SK-N-SH (cell line): ENCODE results near the gene NEK2. TPM values are rescaled to one million over a fixed set of nuclear protein-coding genes. Genes with fewer than 3 reads are reported as not detected.

Source experiments
- CTCF ChIA-PET: fragments of 300-600, 350-600 bp; formaldehyde crosslinking; extraction: SDS; loops from one replicate; lab custom pipeline; 2021; lab: Yijun Ruan, JAX
- POLR2A ChIA-PET: fragments of 350-600 bp; sonication (Branson Sonifier 250); formaldehyde crosslinking; extraction: SDS; loops from one replicate; lab custom pipeline; 2020; ENCODE audit warnings: antibody characterized with exemption, inconsistent platforms; lab: Yijun Ruan, JAX
- DNase-seq: peaks from one replicate; pipeline ENCODE4 v3.0.0; 2012
- H2AFZ ChIP-seq: fragments of 200-600 bp; sonication (generic); 2 replicates; pipeline ENCODE4 v1.8.1; 2016; ENCODE audit warnings: antibody characterized with exemption, mild to moderate bottlenecking, low read depth
- H3F3A ChIP-seq: fragments of 200-600 bp; sonication (generic); replicated peaks from 2 replicates; pipeline ENCODE3; 2016; ENCODE audit warnings: antibody characterized with exemption, mild to moderate bottlenecking; ENCODE audit not compliant: insufficient read depth
- H3K27ac ChIP-seq, 2 experiments: fragments of 200-500 bp in 1 of 2; fragments of 200-600 bp in 1 of 2; sonication (Bioruptor generic) in 1 of 2; sonication (generic), shearing (Covaris generic) in 1 of 2; 2 replicates each; pipeline versions ENCODE4 v1.5.1 to v1.6.1; 2014 to 2016; ENCODE audit warnings: low read depth in 2 of 2, inconsistent platforms in 1 of 2, low read length in 1 of 2, mild to moderate bottlenecking in 1 of 2, mixed read lengths in 1 of 2
- H3K27me3 ChIP-seq: fragments of 200-600 bp; sonication (generic), shearing (Covaris generic); 2 replicates; pipeline ENCODE4 v1.6.1; 2016; ENCODE audit warnings: mixed run types; ENCODE audit not compliant: insufficient read depth
- H3K36me3 ChIP-seq, 2 experiments: fragments of 200-500 bp in 1 of 2; fragments of 200-600 bp in 1 of 2; sonication (Bioruptor generic) in 1 of 2; sonication (generic) in 1 of 2; replicated peaks in 1 of 2; 2 replicates each; pipeline versions ENCODE3 to v1.5.1; 2014 to 2016; ENCODE audit warnings: low read length in 1 of 2, mild to moderate bottlenecking in 1 of 2; ENCODE audit not compliant: insufficient read depth in 2 of 2, control insufficient read depth in 1 of 2
- H3K4me1 ChIP-seq, 2 experiments: fragments of 200-500 bp in 1 of 2; fragments of 200-600 bp in 1 of 2; sonication (Bioruptor generic) in 1 of 2; sonication (generic), shearing (Covaris generic) in 1 of 2; 2 replicates each; pipeline versions ENCODE4 v1.5.1 to v1.6.1; 2014 to 2016; ENCODE audit warnings: low read depth in 1 of 2, low read length in 1 of 2, mixed run types in 1 of 2; ENCODE audit not compliant: insufficient read depth in 2 of 2, control insufficient read depth in 1 of 2
- H3K4me2 ChIP-seq: fragments of 200-600 bp; sonication (generic), shearing (Covaris generic); 2 replicates; pipeline ENCODE4 v1.6.1; 2017; ENCODE audit warnings: mixed run types
- H3K4me3 ChIP-seq, 2 experiments: fragments of 200-500 bp in 1 of 2; fragments of 200-600 bp in 1 of 2; sonication (Bioruptor generic) in 1 of 2; sonication (generic), shearing (Covaris generic) in 1 of 2; 2 replicates each; pipeline versions ENCODE4 v1.5.1 to v1.8.1; 2014 to 2016; ENCODE audit warnings: low read depth in 2 of 2, inconsistent platforms in 1 of 2, low read length in 1 of 2, mild to moderate bottlenecking in 1 of 2, mixed read lengths in 1 of 2, moderate library complexity in 1 of 2
- H3K79me2 ChIP-seq: fragments of 200-600 bp; sonication (generic); 2 replicates; pipeline ENCODE4 v1.8.1; 2017; ENCODE audit warnings: mild to moderate bottlenecking; ENCODE audit not compliant: insufficient read depth
- H3K9ac ChIP-seq: fragments of 200-600 bp; sonication (generic); 2 replicates; pipeline ENCODE4 v1.6.1; 2017; ENCODE audit warnings: mixed run types
- H3K9me2 ChIP-seq: fragments of 200-600 bp; sonication (generic); 2 replicates; pipeline ENCODE4 v1.6.1; 2017; ENCODE audit warnings: mixed run types
- H3K9me3 ChIP-seq: fragments of 200-600 bp; sonication (generic); 2 replicates; pipeline ENCODE4 v1.6.1; 2017; ENCODE audit warnings: mixed run types, mild to moderate bottlenecking, moderate library complexity
- H4K20me1 ChIP-seq: fragments of 200-600 bp; sonication (generic); 2 replicates; pipeline ENCODE4 v1.6.1; 2017; ENCODE audit warnings: mild to moderate bottlenecking, mixed run types; ENCODE audit not compliant: insufficient read depth
- FOSL2 ChIP-seq: IDR thresholded peaks from 2 replicates; pipeline ENCODE4 v1.4.0; 2012; ENCODE audit warnings: low read depth, mild to moderate bottlenecking, moderate library complexity, borderline replicate concordance
- FOXJ3 ChIP-seq: sonication (generic); formaldehyde crosslinking; IDR thresholded peaks from 2 replicates; pipeline ENCODE4 v1.5.1; 2020; ENCODE audit warnings: mild to moderate bottlenecking, missing genetic modification reagents
- JUND ChIP-seq: IDR thresholded peaks from 2 replicates; pipeline ENCODE4 v1.4.0; 2012
- MEF2A ChIP-seq: IDR thresholded peaks from 2 replicates; pipeline ENCODE4 v1.4.0; 2012; ENCODE audit warnings: low read depth, borderline replicate concordance
- NFIC ChIP-seq: IDR thresholded peaks from 2 replicates; pipeline ENCODE4 v1.4.0; 2012; ENCODE audit warnings: borderline replicate concordance
- POLR2AphosphoS5 ChIP-seq: IDR thresholded peaks from 2 replicates; pipeline ENCODE4 v1.6.1; 2012; ENCODE audit warnings: low read depth, low read length
- RCOR1 ChIP-seq: fragments of 150-350 bp; IDR thresholded peaks from 2 replicates; pipeline ENCODE4 v1.6.1; 2017; ENCODE audit warnings: antibody characterized with exemption, low read length
- RXRA ChIP-seq: IDR thresholded peaks from 2 replicates; pipeline ENCODE4 v1.4.0; 2012; ENCODE audit warnings: low read depth, mild to moderate bottlenecking, borderline replicate concordance
- SIN3A ChIP-seq: IDR thresholded peaks from 2 replicates; pipeline ENCODE4 v1.6.1; 2012; ENCODE audit warnings: low read depth, mild to moderate bottlenecking, low read length, moderate library complexity, borderline replicate concordance
- TAF1 ChIP-seq: IDR thresholded peaks from 2 replicates; pipeline ENCODE4 v1.6.1; 2012; ENCODE audit warnings: low read depth, mild to moderate bottlenecking, low read length, moderate library complexity, borderline replicate concordance
- TCF12 ChIP-seq: IDR thresholded peaks from 2 replicates; pipeline ENCODE4 v1.4.0; 2012
- YY1 ChIP-seq: IDR thresholded peaks from 2 replicates; pipeline ENCODE4 v1.4.0; 2012; ENCODE audit warnings: low read depth, mild to moderate bottlenecking
- WGBS: methylation state at CpG from one replicate; pipeline ENCODE4 v1.1.6; 2017; ENCODE audit warnings: low lambda C conversion rate; 5-methylcytosine and 5-hydroxymethylcytosine counted together
- polyA plus RNA-seq, 3 experiments: library from polyadenylated mRNA; depleted of rRNA; stranded (reverse); fragments of >200 nt; gene quantifications; 2 replicates each; pipeline ENCODE4 v1.2.3, GENCODE V29; 2012
- TF ChIP-seq, protein P1 (sequence below): IDR thresholded peaks from 2 replicates; pipeline ENCODE4 v1.4.0; 2012; ENCODE audit warnings: low read depth, borderline replicate concordance
- TF ChIP-seq, protein P2 (sequence below): fragments of 150-350 bp; IDR thresholded peaks from 2 replicates; pipeline ENCODE4 v1.6.1; 2017; ENCODE audit warnings: antibody characterized with exemption, low read length, low read depth, borderline replicate concordance
- TF ChIP-seq, protein P3 (sequence below): fragments of 150-350 bp; IDR thresholded peaks from 2 replicates; pipeline ENCODE4 v1.6.1; 2016; ENCODE audit warnings: mild to moderate bottlenecking, low read depth, low read length
- TF ChIP-seq, protein P4 (sequence below): IDR thresholded peaks from 2 replicates; pipeline ENCODE4; 2012
- TF ChIP-seq, protein P5 (sequence below): IDR thresholded peaks from 2 replicates; pipeline ENCODE4 v1.6.1; 2012; ENCODE audit warnings: mild to moderate bottlenecking, low read depth, low read length, moderate library complexity

The NEK2 gene
- polyA plus RNA-seq, 1 of the 3 experiments (the other 2 are of a cell fraction): 9.4 TPM

DNA sequence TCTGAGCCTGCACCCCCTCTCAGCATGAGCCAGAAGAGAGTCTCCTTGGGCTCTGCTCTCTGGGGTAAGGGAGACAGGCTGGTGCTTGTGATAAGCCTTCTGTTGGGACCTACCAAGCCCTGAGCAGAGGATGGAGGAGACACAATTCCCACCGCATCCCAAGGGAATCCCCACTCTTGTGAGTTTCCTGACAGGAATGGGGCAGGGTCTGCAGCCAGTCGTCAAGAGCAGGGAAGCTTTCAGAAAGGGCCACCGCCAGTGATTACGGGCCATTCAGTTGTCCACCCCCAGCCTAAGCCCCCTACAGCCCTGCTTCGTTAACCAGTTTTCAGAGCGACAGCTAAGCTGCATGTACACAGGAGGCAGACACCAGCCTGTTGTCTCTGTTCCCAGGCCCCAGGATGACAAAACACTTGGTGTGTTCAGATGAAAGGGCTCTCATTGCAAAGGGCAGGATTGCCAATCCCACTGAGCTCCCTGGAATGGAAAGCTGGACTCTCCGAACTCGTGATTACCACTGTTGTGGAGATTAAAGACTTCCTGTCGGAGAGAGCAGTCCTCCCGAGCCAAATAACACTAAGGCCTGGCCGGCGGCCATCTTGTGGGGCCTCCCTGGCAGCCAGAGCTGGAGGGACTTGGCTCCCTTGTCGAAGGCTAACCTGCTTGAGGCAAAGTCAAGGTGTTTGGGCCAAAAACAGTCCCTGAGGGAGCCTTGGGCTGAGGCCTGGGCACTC lies 59.0 kb downstream of the NEK2 start (continued):
- no peak for TF ChIP-seq MEF2A
- no peak for TF ChIP-seq RXRA
- TF ChIP-seq, protein P1, sequence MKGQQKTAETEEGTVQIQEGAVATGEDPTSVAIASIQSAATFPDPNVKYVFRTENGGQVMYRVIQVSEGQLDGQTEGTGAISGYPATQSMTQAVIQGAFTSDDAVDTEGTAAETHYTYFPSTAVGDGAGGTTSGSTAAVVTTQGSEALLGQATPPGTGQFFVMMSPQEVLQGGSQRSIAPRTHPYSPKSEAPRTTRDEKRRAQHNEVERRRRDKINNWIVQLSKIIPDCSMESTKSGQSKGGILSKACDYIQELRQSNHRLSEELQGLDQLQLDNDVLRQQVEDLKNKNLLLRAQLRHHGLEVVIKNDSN: no peak
- no peak for TF ChIP-seq NFIC
- TF ChIP-seq, all 33 proteins: peak for 0

DNA sequence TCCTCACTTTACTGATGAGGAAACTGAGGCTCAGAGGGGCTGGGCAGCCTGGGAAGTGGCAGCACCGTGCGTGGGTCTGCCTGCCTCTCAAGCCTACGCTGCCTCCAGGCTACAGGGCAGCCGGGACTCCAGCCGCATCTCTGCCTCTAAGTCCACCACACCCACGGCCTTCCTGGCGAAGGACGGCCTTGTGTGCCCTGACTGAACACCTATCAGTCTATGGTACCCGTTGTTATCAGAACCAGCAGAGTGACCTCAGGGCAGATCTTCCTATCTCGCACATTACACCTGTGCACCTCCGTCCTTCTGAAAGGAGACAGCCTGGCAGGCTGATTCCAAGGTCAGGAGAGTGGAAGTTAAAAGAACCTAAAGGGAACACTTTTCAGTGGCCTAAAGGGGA lies 60.8 kb downstream of the NEK2 start:
- Histone ChIP-seq H3K27me3 (no peaks in the 10 kb centered on the region), H3K9ac (no peak overlapping the region), H3K36me3 (no peaks in the 10 kb centered on the region)
- TF ChIP-seq, protein P2, sequence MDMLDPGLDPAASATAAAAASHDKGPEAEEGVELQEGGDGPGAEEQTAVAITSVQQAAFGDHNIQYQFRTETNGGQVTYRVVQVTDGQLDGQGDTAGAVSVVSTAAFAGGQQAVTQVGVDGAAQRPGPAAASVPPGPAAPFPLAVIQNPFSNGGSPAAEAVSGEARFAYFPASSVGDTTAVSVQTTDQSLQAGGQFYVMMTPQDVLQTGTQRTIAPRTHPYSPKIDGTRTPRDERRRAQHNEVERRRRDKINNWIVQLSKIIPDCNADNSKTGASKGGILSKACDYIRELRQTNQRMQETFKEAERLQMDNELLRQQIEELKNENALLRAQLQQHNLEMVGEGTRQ: no peak
- TF ChIP-seq, protein P3, sequence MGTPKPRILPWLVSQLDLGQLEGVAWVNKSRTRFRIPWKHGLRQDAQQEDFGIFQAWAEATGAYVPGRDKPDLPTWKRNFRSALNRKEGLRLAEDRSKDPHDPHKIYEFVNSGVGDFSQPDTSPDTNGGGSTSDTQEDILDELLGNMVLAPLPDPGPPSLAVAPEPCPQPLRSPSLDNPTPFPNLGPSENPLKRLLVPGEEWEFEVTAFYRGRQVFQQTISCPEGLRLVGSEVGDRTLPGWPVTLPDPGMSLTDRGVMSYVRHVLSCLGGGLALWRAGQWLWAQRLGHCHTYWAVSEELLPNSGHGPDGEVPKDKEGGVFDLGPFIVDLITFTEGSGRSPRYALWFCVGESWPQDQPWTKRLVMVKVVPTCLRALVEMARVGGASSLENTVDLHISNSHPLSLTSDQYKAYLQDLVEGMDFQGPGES: no peak
- TF ChIP-seq FOXJ3 (CRISPR knock-in tag) (no peak), TAF1 (no peak), FOSL2 (no peak), POLR2AphosphoS5 (no peak), RCOR1 (no peak), MEF2A (no peak), JUND (no peak), SIN3A (no peak), RXRA (no peak), YY1 (no peak), TCF12 (no peak)
- TF ChIP-seq, protein P4, sequence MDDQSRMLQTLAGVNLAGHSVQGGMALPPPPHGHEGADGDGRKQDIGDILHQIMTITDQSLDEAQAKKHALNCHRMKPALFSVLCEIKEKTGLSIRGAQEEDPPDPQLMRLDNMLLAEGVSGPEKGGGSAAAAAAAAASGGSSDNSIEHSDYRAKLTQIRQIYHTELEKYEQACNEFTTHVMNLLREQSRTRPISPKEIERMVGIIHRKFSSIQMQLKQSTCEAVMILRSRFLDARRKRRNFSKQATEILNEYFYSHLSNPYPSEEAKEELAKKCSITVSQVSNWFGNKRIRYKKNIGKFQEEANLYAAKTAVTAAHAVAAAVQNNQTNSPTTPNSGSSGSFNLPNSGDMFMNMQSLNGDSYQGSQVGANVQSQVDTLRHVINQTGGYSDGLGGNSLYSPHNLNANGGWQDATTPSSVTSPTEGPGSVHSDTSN: no peak
- TF ChIP-seq, protein P5, sequence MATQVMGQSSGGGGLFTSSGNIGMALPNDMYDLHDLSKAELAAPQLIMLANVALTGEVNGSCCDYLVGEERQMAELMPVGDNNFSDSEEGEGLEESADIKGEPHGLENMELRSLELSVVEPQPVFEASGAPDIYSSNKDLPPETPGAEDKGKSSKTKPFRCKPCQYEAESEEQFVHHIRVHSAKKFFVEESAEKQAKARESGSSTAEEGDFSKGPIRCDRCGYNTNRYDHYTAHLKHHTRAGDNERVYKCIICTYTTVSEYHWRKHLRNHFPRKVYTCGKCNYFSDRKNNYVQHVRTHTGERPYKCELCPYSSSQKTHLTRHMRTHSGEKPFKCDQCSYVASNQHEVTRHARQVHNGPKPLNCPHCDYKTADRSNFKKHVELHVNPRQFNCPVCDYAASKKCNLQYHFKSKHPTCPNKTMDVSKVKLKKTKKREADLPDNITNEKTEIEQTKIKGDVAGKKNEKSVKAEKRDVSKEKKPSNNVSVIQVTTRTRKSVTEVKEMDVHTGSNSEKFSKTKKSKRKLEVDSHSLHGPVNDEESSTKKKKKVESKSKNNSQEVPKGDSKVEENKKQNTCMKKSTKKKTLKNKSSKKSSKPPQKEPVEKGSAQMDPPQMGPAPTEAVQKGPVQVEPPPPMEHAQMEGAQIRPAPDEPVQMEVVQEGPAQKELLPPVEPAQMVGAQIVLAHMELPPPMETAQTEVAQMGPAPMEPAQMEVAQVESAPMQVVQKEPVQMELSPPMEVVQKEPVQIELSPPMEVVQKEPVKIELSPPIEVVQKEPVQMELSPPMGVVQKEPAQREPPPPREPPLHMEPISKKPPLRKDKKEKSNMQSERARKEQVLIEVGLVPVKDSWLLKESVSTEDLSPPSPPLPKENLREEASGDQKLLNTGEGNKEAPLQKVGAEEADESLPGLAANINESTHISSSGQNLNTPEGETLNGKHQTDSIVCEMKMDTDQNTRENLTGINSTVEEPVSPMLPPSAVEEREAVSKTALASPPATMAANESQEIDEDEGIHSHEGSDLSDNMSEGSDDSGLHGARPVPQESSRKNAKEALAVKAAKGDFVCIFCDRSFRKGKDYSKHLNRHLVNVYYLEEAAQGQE: no peak
- TF ChIP-seq, all 33 proteins: peak for 0
- H3F3A ChIP-seq: peaks cover 16% of the 10 kb centered on the region
- POLR2A ChIA-PET: no interaction called here
- peaks cover 0 to 18% of the 10 kb centered on the region in 2 experiments; a peak in 1 of 4 replicates for H3K4me1 ChIP-seq
- DNase-seq: no peak
- no peaks in the 10 kb centered on the region for H3K9me2 ChIP-seq
- H4K20me1 ChIP-seq: no peaks in the 10 kb centered on the region
- no peaks in the 10 kb centered on the region for H3K79me2 ChIP-seq
- 94% methylated on average over 11 of the region's 11 CpGs for WGBS
- CTCF ChIA-PET: interaction anchor here (1.1 to 1.5 kb wide), 3 partner anchors 26 to 41 kb away, joined by 3 read pairs; partner anchors contain the start of gene SLC30A1
- H3K4me3 ChIP-seq: no peak overlapping the region
- H2AFZ ChIP-seq: no peak overlapping the region
- H3K27ac ChIP-seq: no peak overlapping the region
- no peak overlapping the region for H3K4me2 ChIP-seq
- H3K9me3 ChIP-seq: no peaks in the 10 kb centered on the region
